HepG2 (cell line): ENCODE data around the gene TMEM129. TPM values are rescaled to one million over a fixed set of nuclear protein-coding genes. Genes with fewer than 3 reads are reported as not detected.

Source experiments
- EED ChIP-seq: sonication (generic); formaldehyde crosslinking; IDR thresholded peaks from 2 replicates; pipeline ENCODE4 v1.5.0; 2020; ENCODE audit warnings: mild to moderate bottlenecking, missing genetic modification reagents
- FOXM1 ChIP-seq: sonication (generic); formaldehyde crosslinking; IDR thresholded peaks from 2 replicates; pipeline ENCODE4 v1.5.0; 2020; ENCODE audit warnings: missing genetic modification reagents
- HMGA1 ChIP-seq: sonication (generic); formaldehyde crosslinking; conservative IDR thresholded peaks from 2 replicates; pipeline ENCODE4 v1.4.0; 2020; ENCODE audit warnings: missing genetic modification reagents
- STAG1 ChIP-seq: sonication (generic); formaldehyde crosslinking; IDR thresholded peaks from 2 replicates; pipeline ENCODE4 v1.4.0; 2020; ENCODE audit warnings: missing genetic modification reagents
- ZBTB40 ChIP-seq, 2 experiments: fragments of 450-650 bp in 1 of 2; sonication (generic) in 1 of 2; formaldehyde crosslinking in 1 of 2; IDR thresholded peaks; 2 replicates each; pipeline versions ENCODE4 v1.6.1 to v1.8.0; 2016 to 2022; ENCODE audit warnings: antibody characterized with exemption in 1 of 2, mild to moderate bottlenecking in 1 of 2, missing genetic modification reagents in 1 of 2
- ZFP36L2 ChIP-seq: sonication (generic); formaldehyde crosslinking; IDR thresholded peaks from 2 replicates; pipeline ENCODE4 v1.4.0; 2020; ENCODE audit warnings: missing genetic modification reagents
- ZNF292 ChIP-seq: sonication (generic); formaldehyde crosslinking; IDR thresholded peaks from 2 replicates; pipeline ENCODE4 v1.8.1; 2022; ENCODE audit warnings: mild to moderate bottlenecking, low read depth, missing genetic modification reagents, borderline replicate concordance
- ZNF33A ChIP-seq: sonication (generic); formaldehyde crosslinking; IDR thresholded peaks from 2 replicates; pipeline ENCODE4 v1.5.1; 2020; ENCODE audit warnings: missing genetic modification reagents, mild to moderate bottlenecking, moderate library complexity, borderline replicate concordance
- ZNF629 ChIP-seq: sonication (generic); formaldehyde crosslinking; conservative IDR thresholded peaks from 2 replicates; pipeline ENCODE4 v1.5.0; 2020; ENCODE audit warnings: missing genetic modification reagents
- ZSCAN30 ChIP-seq: sonication (generic); formaldehyde crosslinking; IDR thresholded peaks from 2 replicates; pipeline ENCODE4 v1.5.0; 2020; ENCODE audit warnings: mild to moderate bottlenecking, missing genetic modification reagents
- polyA plus RNA-seq, 8 experiments: library from polyadenylated mRNA; depleted of rRNA in 3 of 8; stranded (reverse) in 7 of 8; unstranded in 1 of 8; fragments of >200 nt; fragmentation: Illumina TruSeq in 4 of 8; extraction: Trizol in 4 of 8; gene quantifications; 2 replicates each; pipeline versions ENCODE4 v1.2.1 to v1.2.3, GENCODE V29; 2011 to 2016; ENCODE audit warnings: low read depth in 4 of 8, missing spikeins in 1 of 8, mixed read lengths in 1 of 8; ENCODE audit not compliant: insufficient read depth in 1 of 8
- total RNA-seq, 5 experiments: library from RNA; depleted of rRNA; stranded (reverse); fragments of >200 nt; fragmentation: Illumina TruSeq; extraction: Trizol; gene quantifications; 2 replicates each; pipeline ENCODE4 v1.2.3, GENCODE V29; 2016; ENCODE audit warnings: low read depth in 1 of 5

Gene TMEM129
- total and polyA plus RNA-seq, 2 of the 13 experiments (the other 11 are each of a cell fraction or from before 2014, with no cell fraction given) = 19.0 to 25.8 TPM

- no peak for TF ChIP-seq ZBTB40 (IDR thresholded peaks at IDR 0.05)
- no peak for TF ChIP-seq ZBTB40 (CRISPR knock-in tag; IDR thresholded peaks at IDR 0.05)
- TF ChIP-seq ZNF33A = no peak
- no peak for TF ChIP-seq ZNF292 (CRISPR knock-in tag)
- TF ChIP-seq ZSCAN30 (CRISPR knock-in tag) = no peak
- no peak for TF ChIP-seq ZFP36L2 (CRISPR knock-in tag)
- TF ChIP-seq FOXM1 = no peak
- peak; percentile 93 for TF ChIP-seq STAG1 (CRISPR knock-in tag)
- no peak for TF ChIP-seq HMGA1 (CRISPR knock-in tag)
- TF ChIP-seq EED (CRISPR knock-in tag) = no peak
- TF ChIP-seq ZNF629 = no peak
These were observed 27.4 kb upstream of the TMEM129 start (continued) for GRCh38 chr4:1748465-1748995.
